CD4-positive, alpha-beta T cell treated with Interleukin-17A for 4 hours (primary cell): Measurements from ENCODE around the gene ZNF586.
"Not testable (repeated sequence)": the region's sequence is repeated elsewhere in the genome, so short reads cannot be mapped to it uniquely, and the experiment has no call there.

Experiments used
- DNase-seq: peaks from one replicate; pipeline ENCODE4 v3.0.0-alpha.2; 2020; ENCODE audit warnings: mixed read lengths

Gene ZNF586

DNA sequence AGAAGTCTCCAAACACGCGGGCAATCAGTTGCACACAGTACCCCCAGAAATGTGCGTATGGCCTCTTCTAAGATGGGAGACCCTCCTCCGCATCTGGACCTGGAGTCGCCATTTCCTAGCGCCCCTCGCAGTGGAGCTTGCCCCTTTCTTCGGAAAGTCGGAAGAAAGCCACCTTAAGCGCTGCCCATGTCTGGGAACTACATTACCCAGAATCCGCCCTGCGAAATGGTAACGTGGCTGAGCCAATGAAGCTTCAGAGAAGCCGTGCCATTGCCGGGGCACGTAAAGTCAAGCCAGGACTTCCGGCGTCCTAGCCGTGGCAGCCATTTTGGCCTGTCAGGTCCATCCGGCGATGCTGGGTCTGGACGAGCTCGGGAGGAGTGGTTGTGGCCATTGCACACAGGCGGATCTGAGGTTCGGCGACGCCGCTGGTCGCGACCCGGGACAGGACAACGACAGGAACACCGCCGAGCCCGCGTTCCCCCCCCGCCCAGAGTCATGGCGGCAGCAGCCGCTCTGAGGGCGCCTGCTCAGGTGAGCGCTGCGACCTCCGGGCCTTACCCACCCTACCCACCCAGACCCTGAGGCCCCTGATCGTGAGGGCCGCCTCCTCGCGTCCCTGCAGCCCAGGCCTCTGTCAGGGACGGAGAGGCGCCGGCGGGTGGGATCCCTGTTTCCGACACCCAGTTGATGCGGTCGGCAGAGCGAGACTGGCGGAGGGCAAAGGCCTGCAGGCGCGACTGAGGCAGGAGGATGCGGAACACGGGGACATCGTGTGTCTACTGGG is at the start of gene ZNF586:
Gene ZNF586 (plus strand): TSS at position 332 of the 787 bp plus-strand sequence. CDS start 167 bp downstream, at position 499.
- DNase-seq, result peak; percentile 86

DNA sequence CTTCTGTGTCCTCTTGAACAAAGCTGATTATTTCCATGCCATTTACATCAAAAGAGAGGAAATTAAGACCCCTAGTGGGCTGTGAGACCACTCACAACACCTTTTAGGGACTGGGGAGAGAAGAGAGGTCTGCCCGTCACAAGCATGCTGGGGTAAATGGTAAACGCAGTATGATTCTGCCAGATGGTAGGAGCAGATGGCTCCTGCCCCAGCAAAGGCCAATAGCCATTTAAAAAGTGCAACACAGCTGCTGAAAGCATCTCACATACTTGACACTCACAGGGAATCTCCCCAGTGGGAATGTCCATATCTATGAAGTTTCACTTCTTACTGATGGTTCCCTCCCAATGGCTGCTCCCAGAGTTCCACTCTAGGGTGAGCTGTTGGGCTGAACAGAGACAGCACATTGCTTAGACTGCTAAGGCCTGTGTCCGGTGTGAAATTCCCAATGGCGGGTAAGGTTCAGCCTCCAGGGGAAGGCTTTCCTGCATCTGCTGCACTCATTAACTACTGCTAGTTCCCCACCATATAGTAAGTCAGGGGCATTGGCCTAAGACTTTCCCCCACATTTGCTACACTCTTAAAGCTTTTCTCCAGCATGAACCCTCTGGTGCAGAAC is 49.5 kb upstream of the ZNF586 start:
- DNase-seq, result no peak

DNA sequence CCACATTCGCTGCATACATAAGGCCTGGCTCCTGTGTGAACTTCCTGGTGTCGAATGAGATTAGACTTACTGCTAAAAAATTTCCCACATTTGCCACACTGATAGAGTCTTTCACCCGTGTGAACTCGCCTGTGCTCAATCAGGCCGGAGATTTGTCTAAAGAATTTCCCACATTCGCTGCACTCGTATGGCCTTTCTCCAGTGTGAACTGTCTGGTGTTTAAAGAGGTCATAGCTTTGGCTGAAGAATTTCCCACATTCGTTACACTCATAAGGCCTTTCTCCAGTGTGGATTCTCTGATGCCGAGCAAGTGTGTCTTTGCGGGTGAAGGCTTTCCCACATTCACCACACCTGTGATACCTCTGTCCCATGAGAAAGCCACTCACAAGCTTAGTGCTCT is 48.6 kb upstream of the ZNF586 start:
- DNase-seq, result no peak

DNA sequence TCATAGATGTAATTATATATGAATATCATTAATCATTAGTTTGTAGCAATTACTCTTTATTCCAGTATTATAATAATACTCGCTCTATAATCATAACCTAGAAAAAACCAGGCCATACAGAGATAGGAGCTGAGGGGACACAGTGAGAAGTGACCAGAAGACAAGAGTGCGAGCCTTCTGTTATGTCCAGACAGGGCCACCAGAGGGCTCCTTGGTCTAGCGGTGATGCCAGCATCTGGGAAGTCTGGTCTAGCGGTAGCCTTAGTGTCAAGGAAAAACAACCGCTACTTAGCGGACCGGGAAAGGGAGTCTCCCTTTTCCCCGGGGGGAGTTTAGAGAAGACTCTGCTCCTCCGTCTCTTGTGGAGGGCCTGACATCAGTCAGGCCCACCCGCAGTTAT is 31.2 kb upstream of the ZNF586 start:
- DNase-seq, result not testable (repeated sequence)

DNA sequence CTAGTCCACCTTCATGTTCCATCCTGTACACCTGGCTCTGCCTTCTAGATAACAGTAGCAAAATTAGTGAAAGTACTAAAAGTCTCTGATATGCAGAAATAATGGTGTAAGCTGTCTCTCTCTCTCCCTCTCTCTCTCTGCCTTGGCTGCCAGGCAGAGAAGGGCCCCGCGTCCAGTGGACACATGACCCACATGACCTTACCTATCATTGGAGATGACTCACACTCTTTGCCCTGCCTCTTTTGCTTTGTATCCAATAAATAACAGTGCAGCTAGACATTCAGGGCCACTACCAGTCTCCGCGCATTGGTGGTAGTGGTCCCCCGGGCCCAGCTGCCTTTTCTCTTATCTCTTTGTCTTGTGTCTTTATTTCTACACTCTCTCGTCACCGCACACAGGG is 30.7 kb upstream of the ZNF586 start:
- not testable (repeated sequence) for DNase-seq

DNA sequence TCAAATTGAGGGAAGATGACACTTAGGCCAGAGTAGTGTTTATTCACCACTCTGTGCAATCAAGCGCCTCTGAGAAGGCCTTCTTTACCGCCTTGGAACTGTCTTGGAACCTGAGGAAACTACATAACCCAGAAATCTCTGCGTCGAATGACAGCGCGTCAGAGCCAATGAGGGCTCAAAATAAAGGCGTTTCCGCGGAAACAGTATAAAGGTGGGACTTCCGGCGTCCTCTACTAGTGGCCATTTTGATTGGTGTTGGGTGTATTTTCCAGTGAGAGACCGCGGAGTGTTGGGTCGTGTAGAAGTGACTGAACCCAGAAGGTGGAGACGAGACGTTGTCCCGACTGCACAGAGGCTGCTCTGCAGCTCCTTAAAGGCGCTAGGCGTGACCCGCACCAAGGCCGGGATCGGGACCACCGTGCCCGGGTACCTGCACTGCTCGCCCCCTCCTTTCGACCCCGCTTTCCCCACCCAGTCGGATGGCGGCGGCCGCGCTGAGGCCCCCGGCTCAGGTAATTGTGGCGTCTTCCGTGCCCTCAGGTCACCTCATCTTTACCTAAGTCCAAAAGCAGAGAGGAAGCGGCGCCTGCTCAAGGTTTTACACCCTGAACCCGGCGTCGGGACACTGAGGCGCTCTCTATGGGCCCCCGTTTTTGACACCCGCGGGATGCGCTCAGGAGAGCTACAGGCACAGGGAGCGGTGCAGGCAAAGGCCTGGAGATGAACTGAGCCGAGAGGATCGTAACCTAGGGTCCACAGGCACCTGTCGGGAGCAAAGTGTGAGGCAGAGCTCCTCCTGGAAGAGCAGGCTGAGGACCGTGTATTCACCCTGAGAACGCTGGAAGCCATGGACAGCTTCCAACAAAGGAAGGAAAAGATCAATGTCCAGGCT is 22.6 kb upstream of the ZNF586 start, which contains the start of gene ZNF776:
Gene ZNF776 (plus strand): TSS at position 236 of the 892 bp plus-strand sequence. CDS start 244 bp downstream, at position 480.
- DNase-seq, result peak; percentile 83

DNA sequence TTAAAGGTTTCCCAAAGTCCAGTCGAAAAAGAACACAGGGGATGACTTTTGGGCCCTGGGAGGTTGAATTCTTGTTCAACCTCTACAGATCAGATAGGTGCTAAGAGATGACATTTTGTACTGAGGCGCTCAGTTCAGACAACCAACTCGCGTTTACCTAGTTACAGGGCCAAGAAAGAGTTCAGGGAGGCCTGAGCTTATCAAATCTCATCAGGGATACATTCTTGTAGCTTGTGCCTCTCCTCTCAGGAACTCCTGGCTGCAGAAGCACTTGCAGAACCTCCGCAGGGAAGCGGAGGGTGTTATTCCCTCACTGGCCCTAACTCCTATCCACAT is 22.0 kb upstream of the ZNF586 start:
- no peak for DNase-seq

- no peak for DNase-seq
These were observed 21.4 kb upstream of the ZNF586 start for GRCh38 chr19:57748029-57748428.

GRCh38 chr19:57754091-57754673 is 15.3 kb upstream of the ZNF586 start:
- DNase-seq, result no peak

DNA sequence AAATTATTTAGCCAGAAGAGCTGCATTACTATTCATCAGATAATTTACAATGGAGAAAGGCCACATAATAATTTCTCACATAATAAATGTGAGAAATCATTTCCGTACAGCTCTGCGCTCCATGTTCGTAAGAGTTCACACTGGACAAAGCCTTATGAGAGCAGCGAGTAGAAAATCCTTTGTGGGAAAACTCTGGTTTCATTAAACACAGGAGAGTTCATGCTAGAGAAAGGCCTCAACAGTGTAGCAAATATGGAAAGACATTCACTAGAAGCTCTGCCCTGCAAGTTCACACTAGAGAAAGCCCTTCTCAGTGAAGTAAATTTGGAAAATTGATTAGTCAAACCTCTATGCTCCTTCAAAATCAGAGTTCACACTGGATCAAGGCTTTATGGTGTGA is 14.4 kb upstream of the ZNF586 start:
- no peak for DNase-seq

DNA sequence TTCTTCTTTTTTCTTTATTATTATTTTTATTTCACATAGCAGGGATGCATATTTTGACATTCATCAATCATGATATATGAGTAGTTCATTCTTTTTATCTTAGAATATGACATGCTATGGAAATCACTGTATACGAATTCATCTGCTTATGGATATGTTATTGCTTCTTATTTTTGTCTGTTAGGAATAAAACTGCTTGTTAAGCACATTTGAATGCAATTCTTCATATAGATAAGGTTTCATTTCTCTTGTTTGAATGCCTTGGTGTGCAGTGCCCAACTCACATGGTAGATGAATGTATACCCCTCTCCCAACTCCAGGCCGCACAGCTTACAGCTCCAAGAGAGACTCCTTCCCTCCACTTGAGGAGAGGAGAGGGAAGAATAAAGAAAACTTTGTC is 11.5 kb upstream of the ZNF586 start:
- no peak for DNase-seq

DNA sequence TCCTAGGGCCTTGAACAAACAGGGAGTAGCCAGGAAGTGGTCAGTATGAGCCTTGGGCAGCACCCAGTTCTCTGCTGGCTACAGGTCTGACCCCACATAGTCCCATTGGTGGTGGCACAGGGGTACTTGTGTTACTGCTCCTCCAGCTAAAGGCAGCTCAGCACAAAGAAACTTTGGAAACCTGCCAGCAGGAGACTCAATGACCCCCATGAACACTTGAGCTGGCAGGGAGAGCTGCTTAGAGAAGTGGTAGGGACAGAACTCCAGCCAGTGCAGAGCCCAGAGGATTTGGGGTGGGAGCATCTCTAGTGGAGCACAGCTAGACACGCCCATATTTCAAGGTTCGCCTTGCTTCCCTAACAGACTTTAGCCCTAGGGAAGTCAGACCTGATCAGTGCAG is 10.4 kb upstream of the ZNF586 start:
- DNase-seq, result no peak

GRCh38 chr19:57771417-57771816 is 1.9 kb downstream of the ZNF586 start:
- no peak for DNase-seq

GRCh38 chr19:57773488-57773887 is 4.0 kb downstream of the ZNF586 start:
- no peak for DNase-seq

DNA sequence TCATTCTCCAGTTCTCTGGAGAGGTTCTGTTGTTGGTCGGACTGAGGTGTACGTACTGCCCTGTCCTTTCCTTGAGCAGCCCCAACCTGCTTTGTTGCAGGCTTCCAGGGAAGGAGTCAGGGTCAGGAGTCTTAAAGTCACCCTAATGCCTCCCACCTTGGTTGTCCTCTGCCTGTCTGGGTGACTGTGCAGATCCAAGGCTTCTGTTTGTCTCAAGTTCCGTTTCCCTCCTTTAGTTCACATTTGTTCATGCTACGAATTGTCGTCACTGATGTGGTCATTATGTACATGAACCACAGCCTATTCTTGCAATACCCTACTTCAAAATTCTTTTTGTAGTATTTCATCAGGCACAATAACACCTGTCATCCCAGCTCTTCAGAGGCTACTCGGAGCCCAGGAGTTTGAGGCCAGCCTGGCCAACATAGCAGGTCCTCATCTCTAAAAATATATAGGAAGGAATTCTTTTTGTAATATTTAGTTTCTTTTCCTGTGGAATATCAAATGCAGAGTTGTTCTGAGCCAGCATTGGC is 7.4 kb downstream of the ZNF586 start:
- DNase-seq, result no peak

DNA sequence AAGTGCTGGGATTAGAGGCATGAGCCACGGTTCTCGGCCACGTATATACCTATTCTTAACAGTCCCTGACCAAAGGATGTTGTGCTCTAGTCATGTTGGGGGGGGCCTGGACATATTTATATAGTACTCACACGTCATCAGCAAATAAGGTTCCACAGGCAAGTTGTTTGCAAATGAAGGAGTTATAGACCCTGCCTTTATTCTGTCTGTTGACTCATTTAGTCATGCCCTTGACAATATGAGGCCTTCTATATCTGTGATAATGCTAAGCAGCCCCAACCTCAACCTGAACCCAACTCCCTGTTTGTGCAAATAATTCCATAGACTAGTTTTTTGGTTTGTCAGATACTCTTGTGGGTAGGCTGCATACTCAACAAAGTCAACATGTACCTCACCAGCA is 8.9 kb downstream of the ZNF586 start:
- DNase-seq, result no peak

DNA sequence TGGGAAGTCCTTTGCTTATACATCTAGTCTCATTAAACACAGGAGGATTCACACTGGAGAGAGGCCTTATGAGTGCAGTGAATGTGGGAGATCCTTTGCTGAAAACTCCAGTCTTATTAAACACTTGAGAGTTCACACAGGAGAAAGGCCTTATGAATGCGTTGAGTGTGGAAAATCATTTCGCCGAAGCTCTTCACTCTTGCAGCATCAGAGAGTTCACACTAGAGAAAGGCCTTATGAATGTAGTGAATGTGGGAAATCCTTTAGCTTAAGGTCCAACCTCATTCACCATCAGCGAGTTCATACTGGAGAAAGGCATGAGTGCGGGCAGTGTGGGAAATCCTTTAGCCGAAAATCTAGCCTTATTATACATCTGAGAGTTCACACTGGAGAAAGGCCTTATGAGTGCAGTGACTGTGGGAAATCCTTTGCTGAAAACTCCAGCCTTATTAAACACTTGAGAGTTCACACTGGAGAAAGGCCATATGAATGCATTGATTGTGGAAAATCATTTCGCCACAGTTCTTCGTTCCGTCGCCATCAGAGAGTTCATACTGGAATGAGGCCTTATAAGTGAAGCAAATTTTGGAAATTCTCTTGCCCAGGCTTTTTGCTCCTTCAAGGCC is 9.9 kb downstream of the ZNF586 start:
- no peak for DNase-seq

- no peak for DNase-seq
These were observed 16.8 kb downstream of the ZNF586 start for GRCh38 chr19:57786286-57786685.

DNA sequence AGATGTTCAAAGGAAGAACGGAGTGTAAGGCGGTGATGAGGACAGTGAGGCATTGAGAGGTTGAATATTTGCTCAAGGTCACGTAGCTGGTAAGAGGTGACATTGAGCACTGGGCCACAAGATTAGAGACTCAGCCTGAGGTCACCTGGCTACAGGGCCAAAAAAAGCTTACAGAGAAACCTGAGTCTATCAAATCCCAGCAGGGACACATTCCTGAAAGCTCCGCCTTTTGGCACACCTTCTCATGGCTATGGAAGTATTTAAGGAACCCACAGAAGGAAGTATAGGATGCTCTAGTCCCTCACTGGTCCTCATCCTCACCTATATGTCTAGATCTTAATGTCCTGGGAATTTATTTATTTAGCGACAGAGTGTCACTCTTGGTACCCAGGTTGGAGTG is 17.4 kb downstream of the ZNF586 start:
- no peak for DNase-seq

GRCh38 chr19:57788114-57788692 is 18.7 kb downstream of the ZNF586 start:
- DNase-seq, result no peak

DNA sequence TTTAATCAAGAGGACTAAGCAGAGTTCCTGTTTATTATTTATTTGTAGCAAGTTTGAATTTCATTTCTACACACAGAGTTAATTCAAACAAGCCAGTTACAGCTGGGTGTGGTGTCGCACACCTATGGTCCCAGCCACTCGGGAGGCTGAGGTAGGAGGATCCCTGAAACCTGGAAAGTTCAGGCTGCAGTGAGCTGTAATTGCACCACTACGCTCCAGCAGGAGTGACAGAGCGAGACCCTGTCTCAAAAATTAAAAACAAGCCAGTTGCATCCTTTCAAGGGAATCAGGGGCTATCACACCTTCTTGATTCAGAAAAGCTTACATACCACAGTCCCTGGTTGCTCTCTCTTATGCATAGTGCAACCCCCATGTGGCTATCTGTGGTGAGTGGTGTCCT is 19.8 kb downstream of the ZNF586 start:
- no peak for DNase-seq

DNA sequence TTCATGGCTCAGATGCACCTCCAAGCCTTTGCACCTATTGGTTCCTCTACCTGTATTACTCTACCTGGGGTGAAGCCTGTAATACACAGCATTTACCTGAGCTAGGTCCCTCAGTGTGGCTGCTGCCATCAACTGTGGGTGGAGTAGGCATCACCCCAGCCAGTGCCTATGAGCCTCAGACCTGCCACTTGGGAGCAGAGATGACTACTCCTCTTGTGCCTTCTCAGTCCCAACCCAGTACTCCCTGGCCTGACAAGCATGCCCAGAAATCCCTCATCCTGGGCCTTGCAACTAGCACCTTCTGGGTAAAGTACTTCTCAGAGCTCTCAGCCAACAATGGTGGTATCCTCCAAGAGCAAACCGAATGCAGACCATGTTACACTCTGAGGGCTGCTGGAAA is 27.1 kb downstream of the ZNF586 start:
- DNase-seq, result not testable (repeated sequence)
